ENCODE results near the gene SPRR4.

The SPRR4 gene

GRCh38 chr1:152993186-152993585 is 22.7 kb downstream of the SPRR4 start:
- DNase-seq (ENCODE audit: low read depth): no peak
- no peak overlapping the region for H3K4me3 ChIP-seq (ENCODE audit: low read depth, low read length)
- TF ChIP-seq, protein P1, sequence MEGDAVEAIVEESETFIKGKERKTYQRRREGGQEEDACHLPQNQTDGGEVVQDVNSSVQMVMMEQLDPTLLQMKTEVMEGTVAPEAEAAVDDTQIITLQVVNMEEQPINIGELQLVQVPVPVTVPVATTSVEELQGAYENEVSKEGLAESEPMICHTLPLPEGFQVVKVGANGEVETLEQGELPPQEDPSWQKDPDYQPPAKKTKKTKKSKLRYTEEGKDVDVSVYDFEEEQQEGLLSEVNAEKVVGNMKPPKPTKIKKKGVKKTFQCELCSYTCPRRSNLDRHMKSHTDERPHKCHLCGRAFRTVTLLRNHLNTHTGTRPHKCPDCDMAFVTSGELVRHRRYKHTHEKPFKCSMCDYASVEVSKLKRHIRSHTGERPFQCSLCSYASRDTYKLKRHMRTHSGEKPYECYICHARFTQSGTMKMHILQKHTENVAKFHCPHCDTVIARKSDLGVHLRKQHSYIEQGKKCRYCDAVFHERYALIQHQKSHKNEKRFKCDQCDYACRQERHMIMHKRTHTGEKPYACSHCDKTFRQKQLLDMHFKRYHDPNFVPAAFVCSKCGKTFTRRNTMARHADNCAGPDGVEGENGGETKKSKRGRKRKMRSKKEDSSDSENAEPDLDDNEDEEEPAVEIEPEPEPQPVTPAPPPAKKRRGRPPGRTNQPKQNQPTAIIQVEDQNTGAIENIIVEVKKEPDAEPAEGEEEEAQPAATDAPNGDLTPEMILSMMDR (conservative IDR thresholded peaks at IDR 0.05; ENCODE audit: low read depth, low read length): no peak

DNA sequence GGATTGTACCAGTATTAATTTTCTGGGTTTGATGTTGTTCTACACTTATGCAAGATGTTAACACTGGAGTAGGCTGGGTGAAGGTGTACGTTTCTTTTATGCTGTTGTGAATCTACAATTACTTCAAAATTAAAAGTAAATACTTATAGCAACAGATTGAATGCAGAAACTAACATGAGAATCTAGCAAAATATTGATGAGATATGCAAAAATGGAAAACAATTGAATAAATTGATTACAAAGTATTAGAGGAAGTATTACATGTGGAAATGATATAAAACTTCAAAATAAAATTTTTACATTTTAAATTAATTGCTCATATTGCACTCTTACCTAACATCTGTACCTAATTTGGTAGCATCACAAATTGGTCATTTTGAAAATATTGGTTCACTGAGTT is 25.4 kb downstream of the SPRR4 start:
- TF ChIP-seq, protein P1 (conservative IDR thresholded peaks at IDR 0.05; ENCODE audit: low read depth, low read length): no peak

GRCh38 chr1:152996633-152997400 is 26.4 kb downstream of the SPRR4 start:
- TF ChIP-seq, protein P1 (conservative IDR thresholded peaks at IDR 0.05; ENCODE audit: low read depth, low read length): no peak
- no peak overlapping the region for H3K4me3 ChIP-seq (ENCODE audit: low read depth, low read length)
- no peak for DNase-seq (ENCODE audit: low read depth)

More for the DNA sequence above, 25.4 kb downstream of the SPRR4 start:
- DNase-seq (ENCODE audit: low read depth): no peak
- H3K4me3 ChIP-seq (ENCODE audit: low read depth, low read length): no peak overlapping the region

GRCh38 chr1:152997901-152998300 is 27.5 kb downstream of the SPRR4 start:
- TF ChIP-seq, protein P1 (conservative IDR thresholded peaks at IDR 0.05; ENCODE audit: low read depth, low read length): no peak
- H3K4me3 ChIP-seq (ENCODE audit: low read depth, low read length): no peak overlapping the region

GRCh38 chr1:152998476-152998875 is 28.0 kb downstream of the SPRR4 start:
- TF ChIP-seq, protein P1 (conservative IDR thresholded peaks at IDR 0.05; ENCODE audit: low read depth, low read length): no peak
- no peak for DNase-seq (ENCODE audit: low read depth)
- no peak overlapping the region for H3K4me3 ChIP-seq (ENCODE audit: low read depth, low read length)

More at GRCh38 chr1:152997901-152998300, 27.5 kb downstream of the SPRR4 start:
- no peak for DNase-seq (ENCODE audit: low read depth)

GRCh38 chr1:152999818-153000217 is 29.4 kb downstream of the SPRR4 start:
- TF ChIP-seq, protein P1 (conservative IDR thresholded peaks at IDR 0.05; ENCODE audit: low read depth, low read length): no peak
- DNase-seq (ENCODE audit: low read depth): no peak
- H3K4me3 ChIP-seq (ENCODE audit: low read depth, low read length): no peak overlapping the region

DNA sequence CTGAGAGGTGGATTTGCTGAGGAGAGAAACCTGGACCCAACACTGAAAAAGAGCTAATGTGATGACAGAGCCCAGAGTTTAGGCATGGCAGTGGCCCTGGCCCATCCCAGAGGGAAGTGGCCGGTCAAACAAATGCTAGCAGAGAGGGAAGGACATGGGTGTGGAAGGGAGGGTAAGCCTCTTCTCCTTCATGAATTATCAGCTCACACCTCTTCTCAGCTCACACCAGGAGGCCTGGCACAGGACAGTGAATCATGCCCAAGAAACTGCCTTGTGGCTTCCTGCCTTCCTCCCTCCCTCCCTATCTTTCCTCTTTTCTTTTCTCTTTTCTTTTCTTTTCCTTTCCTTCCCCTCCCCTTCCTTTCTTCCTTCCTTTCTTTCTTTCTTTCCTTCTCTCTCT is 29.8 kb downstream of the SPRR4 start:
- no peak for DNase-seq (ENCODE audit: low read depth)
- TF ChIP-seq, protein P1 (conservative IDR thresholded peaks at IDR 0.05; ENCODE audit: low read depth, low read length): no peak
- no peak overlapping the region for H3K4me3 ChIP-seq (ENCODE audit: low read depth, low read length)
